NCI-H345 treated with DMSO at 0.1 percent for 48 hours (cell line): ENCODE measurements around the gene USP31.

Source experiments
- DNase-seq: peaks from one replicate; lab custom pipeline; 2025; ENCODE audit not compliant: unreplicated experiment; lab: John Stamatoyannopoulos, UW

Gene USP31

GRCh38 chr16:23024044-23024443, 125.2 kb downstream of the USP31 start:
- no peak for DNase-seq

- no peak for DNase-seq
Measured at GRCh38 chr16:23020084-23020483, 129.2 kb downstream of the USP31 start.

- peak; percentile 25 for DNase-seq
Measured at GRCh38 chr16:23016368-23016767, 132.9 kb downstream of the USP31 start.

GRCh38 chr16:23015580-23015979, 133.7 kb downstream of the USP31 start:
- DNase-seq, result no peak

GRCh38 chr16:23014592-23014991, 134.7 kb downstream of the USP31 start:
- DNase-seq, result no peak
